22Rv1 (cell line): ENCODE measurements around the gene RPS8.

Experiments
- CTCF ChIP-seq: fragments of 450-650 bp; IDR thresholded peaks from 2 replicates; pipeline ENCODE4 v1.5.1; 2017; ENCODE audit warnings: mild to moderate bottlenecking
- ZFX ChIP-seq: fragments of 450-650 bp; IDR thresholded peaks from 2 replicates; pipeline ENCODE4 v1.6.1; 2017; ENCODE audit warnings: antibody characterized with exemption, borderline replicate concordance

DNA sequence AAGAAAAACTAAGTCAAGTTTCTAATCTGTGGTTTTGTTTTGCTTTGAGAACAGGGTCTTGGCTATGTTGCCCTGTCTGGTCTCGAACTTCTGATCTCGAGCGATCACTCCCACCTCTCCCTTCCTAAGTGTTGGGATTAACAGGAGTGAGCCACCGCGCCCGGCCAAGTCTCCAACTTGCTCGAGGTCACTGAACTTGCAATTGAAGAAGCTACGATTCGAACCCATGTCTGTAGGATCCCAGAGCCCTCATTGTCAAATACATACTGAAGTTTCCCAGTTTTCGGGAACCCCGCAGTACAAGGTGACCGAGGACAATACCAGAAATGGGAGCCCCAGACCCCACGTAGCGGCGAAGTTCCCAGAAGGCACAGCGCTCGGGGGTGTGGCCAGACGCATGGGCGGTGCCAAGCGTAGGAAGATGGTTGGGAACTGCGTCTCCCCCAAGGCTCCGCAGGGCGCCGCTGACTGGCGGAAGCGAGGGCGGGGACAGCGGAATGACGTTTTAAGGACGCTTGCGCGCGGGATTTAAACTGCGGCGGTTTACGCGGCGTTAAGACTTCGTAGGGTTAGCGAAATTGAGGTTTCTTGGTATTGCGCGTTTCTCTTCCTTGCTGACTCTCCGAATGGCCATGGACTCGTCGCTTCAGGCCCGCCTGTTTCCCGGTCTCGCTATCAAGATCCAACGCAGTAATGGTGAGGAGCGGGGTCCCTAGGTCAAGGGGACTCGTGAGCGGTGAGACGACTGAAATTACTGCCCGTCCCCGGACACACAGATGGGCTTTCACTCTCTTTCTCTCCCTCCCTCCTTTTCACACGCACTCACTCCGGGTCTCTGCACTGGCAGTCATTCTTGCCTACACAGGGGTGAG is 35.8 kb upstream of the RPS8 start, which contains the start of gene KIF2C:
- TF ChIP-seq CTCF (no peak), ZFX (no peak)
